GM23338 (cell line): ENCODE results near the gene SCNN1B. TPM values are rescaled to one million over a fixed set of nuclear protein-coding genes. Genes with fewer than 3 reads are reported as not detected.

Source experiments
- ATAC-seq: fragments of 200-7000 bp; cut with Tn5 transposase; 3 replicates; pipeline ENCODE4 v1.9.1; 2020
- DNase-seq: peaks from one replicate; pipeline ENCODE4 v3.0.0-alpha.2; 2015; ENCODE audit warnings: low spot score
- H2AFZ ChIP-seq: fragments of 200-600 bp; sonication (generic); 2 replicates; pipeline ENCODE4 v1.8.0; 2016; ENCODE audit warnings: antibody characterized with exemption, mild to moderate bottlenecking, moderate library complexity
- H3F3A ChIP-seq: fragments of 200-600 bp; sonication (generic); replicated peaks from 2 replicates; pipeline ENCODE4 v1.8.0; 2017; ENCODE audit warnings: antibody characterized with exemption, mixed run types, low read depth
- H3K27ac ChIP-seq: fragments of 200-600 bp; sonication (generic); 2 replicates; pipeline ENCODE4 v1.6.1; 2016; ENCODE audit warnings: low read depth
- H3K27me3 ChIP-seq: fragments of 200-600 bp; sonication (generic); 2 replicates; pipeline ENCODE4 v1.8.0; 2016; ENCODE audit warnings: mild to moderate bottlenecking, mixed run types, moderate library complexity; ENCODE audit not compliant: insufficient read depth
- H3K36me3 ChIP-seq: fragments of 200-600 bp; sonication (generic); 2 replicates; pipeline ENCODE4 v1.8.0; 2016; ENCODE audit warnings: mild to moderate bottlenecking; ENCODE audit not compliant: insufficient read depth
- H3K4me1 ChIP-seq: fragments of 200-600 bp; sonication (generic); 2 replicates; pipeline ENCODE4 v1.8.0; 2016; ENCODE audit warnings: mild to moderate bottlenecking, moderate library complexity; ENCODE audit not compliant: insufficient read depth
- H3K4me2 ChIP-seq: fragments of 200-600 bp; sonication (generic); 2 replicates; pipeline ENCODE4 v1.7.1; 2017; ENCODE audit warnings: mixed run types
- H3K4me3 ChIP-seq: fragments of 200-600 bp; sonication (generic); 2 replicates; pipeline ENCODE4 v1.6.1; 2016; ENCODE audit warnings: mixed run types
- H3K79me2 ChIP-seq: fragments of 200-600 bp; sonication (generic); replicated peaks from 2 replicates; pipeline ENCODE4 v1.8.0; 2017; ENCODE audit warnings: mild to moderate bottlenecking; ENCODE audit not compliant: insufficient read depth
- H3K9me2 ChIP-seq: fragments of 200-600 bp; sonication (generic); 2 replicates; pipeline ENCODE4 v1.8.0; 2017; ENCODE audit not compliant: insufficient read depth
- H4K20me1 ChIP-seq: fragments of 200-600 bp; sonication (generic); replicated peaks from 2 replicates; pipeline ENCODE4 v1.8.0; 2017; ENCODE audit warnings: mild to moderate bottlenecking; ENCODE audit not compliant: insufficient read depth
- H3K27ac Mint-ChIP-seq: 2 replicates; pipeline ENCODE4 v1.8.0; 2020; ENCODE audit warnings: inconsistent platforms, mild to moderate bottlenecking, moderate library complexity, mixed read lengths
- H3K27me3 Mint-ChIP-seq: 3 replicates; pipeline ENCODE4 v1.8.0; 2022; ENCODE audit warnings: low read depth, mild to moderate bottlenecking, moderate library complexity, mixed read lengths, inconsistent platforms; ENCODE audit not compliant: insufficient read depth, poor library complexity
- H3K36me3 Mint-ChIP-seq: 3 replicates; pipeline ENCODE4 v1.8.0; 2021; ENCODE audit warnings: low read depth, mild to moderate bottlenecking, inconsistent platforms, moderate library complexity, mixed read lengths
- H3K4me1 Mint-ChIP-seq: 3 replicates; pipeline ENCODE4 v1.8.0; 2020; ENCODE audit warnings: mild to moderate bottlenecking, inconsistent platforms, mixed read lengths
- H3K4me3 Mint-ChIP-seq: 3 replicates; pipeline ENCODE4 v1.8.0; 2021; ENCODE audit warnings: moderate library complexity, mild to moderate bottlenecking, inconsistent platforms, mixed read lengths
- H3K9me3 Mint-ChIP-seq: 3 replicates; pipeline ENCODE4 v1.8.0; 2020; ENCODE audit warnings: moderate library complexity, mild to moderate bottlenecking, inconsistent platforms, mixed read lengths
- CREB1 ChIP-seq: fragments of 250-450 bp; sonication (Bioruptor Pico); IDR thresholded peaks from 2 replicates; pipeline ENCODE4 v1.5.0; 2020; ENCODE audit warnings: low read depth, mild to moderate bottlenecking, moderate library complexity
- CTCF ChIP-seq, 2 experiments: fragments of 200-600 bp in 1 of 2; sonication (generic) in 1 of 2; conservative IDR thresholded peaks; 2 replicates each; pipeline versions ENCODE4 v1.5.1 to v1.6.1; 2016 to 2017; ENCODE audit warnings: antibody characterized with exemption in 2 of 2, low read depth in 2 of 2, mild to moderate bottlenecking in 2 of 2, moderate library complexity in 1 of 2
- ETS1 ChIP-seq: IDR thresholded peaks from 2 replicates; pipeline ENCODE4 v1.6.1; 2016; ENCODE audit warnings: antibody characterized with exemption
- EZH2 ChIP-seq: fragments of 200-600 bp; sonication (generic); IDR thresholded peaks from one replicate; pipeline ENCODE4 v1.8.0; 2017; ENCODE audit warnings: antibody characterized with exemption, mild to moderate bottlenecking, low read depth; ENCODE audit not compliant: unreplicated experiment
- EZH2phosphoT487 ChIP-seq: fragments of 200-600 bp; sonication (generic); IDR thresholded peaks from one replicate; pipeline ENCODE4 v1.8.1; 2018; ENCODE audit warnings: antibody characterized with exemption; ENCODE audit not compliant: unreplicated experiment
- JUNB ChIP-seq: IDR thresholded peaks from one replicate; pipeline ENCODE4 v1.6.1; 2016; ENCODE audit warnings: antibody characterized with exemption; ENCODE audit not compliant: unreplicated experiment
- NANOG ChIP-seq: IDR thresholded peaks from 2 replicates; pipeline ENCODE4 v1.6.1; 2016; ENCODE audit warnings: antibody characterized with exemption, borderline replicate concordance
- POLR2AphosphoS5 ChIP-seq: IDR thresholded peaks from 2 replicates; pipeline ENCODE4 v1.6.1; 2016; ENCODE audit warnings: antibody characterized with exemption, low read depth
- REST ChIP-seq: IDR thresholded peaks from one replicate; pipeline ENCODE4 v1.6.1; 2018; ENCODE audit warnings: antibody characterized with exemption; ENCODE audit not compliant: unreplicated experiment
- STAT1 ChIP-seq: IDR thresholded peaks from one replicate; pipeline ENCODE4 v1.6.1; 2016; ENCODE audit warnings: antibody characterized with exemption; ENCODE audit not compliant: unreplicated experiment
- ZNF114 ChIP-seq: fragments of 250-450 bp; sonication (Bioruptor Pico); IDR thresholded peaks from 2 replicates; pipeline ENCODE4 v1.5.0; 2020; ENCODE audit warnings: mild to moderate bottlenecking, moderate library complexity
- ZNF331 ChIP-seq: fragments of 250-450 bp; sonication (Bioruptor Pico); IDR thresholded peaks from 2 replicates; pipeline ENCODE4 v1.5.0; 2020; ENCODE audit warnings: low read depth, mild to moderate bottlenecking, moderate library complexity
- polyA plus RNA-seq: library from polyadenylated mRNA; unstranded; fragments of >200 nt; fragmentation: Nextera tagmentation; extraction: Ambion mirVana; gene quantifications from 2 replicates; pipeline ENCODE4 v1.2.1, GENCODE V29; 2016
- total RNA-seq: library from RNA; depleted of rRNA; stranded (reverse); fragments of >200 nt; shearing (Covaris generic); gene quantifications from 2 replicates; pipeline ENCODE4 v1.2.3, GENCODE V29; 2014
- TF ChIP-seq, protein P1 (sequence below): fragments of 250-450 bp; sonication (Bioruptor Pico); IDR thresholded peaks from 2 replicates; pipeline ENCODE4 v1.5.0; 2020; ENCODE audit warnings: mild to moderate bottlenecking, moderate library complexity

SCNN1B gene
- total and polyA plus RNA-seq, 2 experiments from 2014 or later = 0.78 to 1.1 TPM

DNA sequence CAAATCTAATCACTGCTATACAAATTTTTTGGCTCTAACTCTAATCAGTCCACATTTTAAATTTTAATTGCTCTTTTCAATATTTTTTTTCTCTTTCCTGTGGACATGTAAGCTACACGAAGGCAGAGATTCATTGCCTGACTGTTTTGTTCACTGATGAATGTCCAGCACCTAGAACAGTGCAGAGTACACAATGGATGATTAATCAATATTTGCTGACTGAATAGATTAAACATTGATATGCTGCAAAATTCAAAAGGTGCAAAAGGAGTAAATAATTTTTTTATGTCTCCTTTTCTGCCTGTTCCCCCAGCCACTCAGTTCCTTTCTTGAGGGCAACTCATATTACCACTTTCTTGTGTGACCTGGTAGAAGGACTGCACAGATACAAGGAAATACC lies 32.8 kb downstream of the SCNN1B start:
- Histone ChIP-seq H3K79me2 (no peaks in the 10 kb centered on the region), H2AFZ (no peak overlapping the region), H3K9me2 (no peaks in the 10 kb centered on the region), H3K27ac (no peak overlapping the region), H3F3A (no peaks in the 10 kb centered on the region), H3K27me3 (no peaks in the 10 kb centered on the region), H3K36me3 (no peaks in the 10 kb centered on the region), H3K4me2 (no peak overlapping the region), H4K20me1 (no peaks in the 10 kb centered on the region), H3K4me1 (no peaks in the 10 kb centered on the region), H3K4me3 (no peak overlapping the region)
- ATAC-seq (no peak), DNase-seq (no peak)
- H3K9me3 Mint-ChIP-seq = no peaks in the 10 kb centered on the region
- H3K27me3 Mint-ChIP-seq = peaks cover 8% of the 10 kb centered on the region
- no peaks in the 10 kb centered on the region for H3K4me1 Mint-ChIP-seq
- no peak overlapping the region for H3K27ac Mint-ChIP-seq
- H3K36me3 Mint-ChIP-seq = no peaks in the 10 kb centered on the region
- TF ChIP-seq EZH2phosphoT487 (no peak), CREB1 (CRISPR knock-in tag) (no peak), ZNF114 (CRISPR knock-in tag) (no peak), STAT1 (no peak), ZNF331 (CRISPR knock-in tag) (no peak), EZH2 (no peak), POLR2AphosphoS5 (no peak), NANOG (no peak), CTCF (conservative IDR thresholded peaks at IDR 0.05; ENCODE audit: low read depth in 2 of 2) (no peak), JUNB (no peak), ETS1 (no peak), REST (no peak)
- TF ChIP-seq, protein P1, sequence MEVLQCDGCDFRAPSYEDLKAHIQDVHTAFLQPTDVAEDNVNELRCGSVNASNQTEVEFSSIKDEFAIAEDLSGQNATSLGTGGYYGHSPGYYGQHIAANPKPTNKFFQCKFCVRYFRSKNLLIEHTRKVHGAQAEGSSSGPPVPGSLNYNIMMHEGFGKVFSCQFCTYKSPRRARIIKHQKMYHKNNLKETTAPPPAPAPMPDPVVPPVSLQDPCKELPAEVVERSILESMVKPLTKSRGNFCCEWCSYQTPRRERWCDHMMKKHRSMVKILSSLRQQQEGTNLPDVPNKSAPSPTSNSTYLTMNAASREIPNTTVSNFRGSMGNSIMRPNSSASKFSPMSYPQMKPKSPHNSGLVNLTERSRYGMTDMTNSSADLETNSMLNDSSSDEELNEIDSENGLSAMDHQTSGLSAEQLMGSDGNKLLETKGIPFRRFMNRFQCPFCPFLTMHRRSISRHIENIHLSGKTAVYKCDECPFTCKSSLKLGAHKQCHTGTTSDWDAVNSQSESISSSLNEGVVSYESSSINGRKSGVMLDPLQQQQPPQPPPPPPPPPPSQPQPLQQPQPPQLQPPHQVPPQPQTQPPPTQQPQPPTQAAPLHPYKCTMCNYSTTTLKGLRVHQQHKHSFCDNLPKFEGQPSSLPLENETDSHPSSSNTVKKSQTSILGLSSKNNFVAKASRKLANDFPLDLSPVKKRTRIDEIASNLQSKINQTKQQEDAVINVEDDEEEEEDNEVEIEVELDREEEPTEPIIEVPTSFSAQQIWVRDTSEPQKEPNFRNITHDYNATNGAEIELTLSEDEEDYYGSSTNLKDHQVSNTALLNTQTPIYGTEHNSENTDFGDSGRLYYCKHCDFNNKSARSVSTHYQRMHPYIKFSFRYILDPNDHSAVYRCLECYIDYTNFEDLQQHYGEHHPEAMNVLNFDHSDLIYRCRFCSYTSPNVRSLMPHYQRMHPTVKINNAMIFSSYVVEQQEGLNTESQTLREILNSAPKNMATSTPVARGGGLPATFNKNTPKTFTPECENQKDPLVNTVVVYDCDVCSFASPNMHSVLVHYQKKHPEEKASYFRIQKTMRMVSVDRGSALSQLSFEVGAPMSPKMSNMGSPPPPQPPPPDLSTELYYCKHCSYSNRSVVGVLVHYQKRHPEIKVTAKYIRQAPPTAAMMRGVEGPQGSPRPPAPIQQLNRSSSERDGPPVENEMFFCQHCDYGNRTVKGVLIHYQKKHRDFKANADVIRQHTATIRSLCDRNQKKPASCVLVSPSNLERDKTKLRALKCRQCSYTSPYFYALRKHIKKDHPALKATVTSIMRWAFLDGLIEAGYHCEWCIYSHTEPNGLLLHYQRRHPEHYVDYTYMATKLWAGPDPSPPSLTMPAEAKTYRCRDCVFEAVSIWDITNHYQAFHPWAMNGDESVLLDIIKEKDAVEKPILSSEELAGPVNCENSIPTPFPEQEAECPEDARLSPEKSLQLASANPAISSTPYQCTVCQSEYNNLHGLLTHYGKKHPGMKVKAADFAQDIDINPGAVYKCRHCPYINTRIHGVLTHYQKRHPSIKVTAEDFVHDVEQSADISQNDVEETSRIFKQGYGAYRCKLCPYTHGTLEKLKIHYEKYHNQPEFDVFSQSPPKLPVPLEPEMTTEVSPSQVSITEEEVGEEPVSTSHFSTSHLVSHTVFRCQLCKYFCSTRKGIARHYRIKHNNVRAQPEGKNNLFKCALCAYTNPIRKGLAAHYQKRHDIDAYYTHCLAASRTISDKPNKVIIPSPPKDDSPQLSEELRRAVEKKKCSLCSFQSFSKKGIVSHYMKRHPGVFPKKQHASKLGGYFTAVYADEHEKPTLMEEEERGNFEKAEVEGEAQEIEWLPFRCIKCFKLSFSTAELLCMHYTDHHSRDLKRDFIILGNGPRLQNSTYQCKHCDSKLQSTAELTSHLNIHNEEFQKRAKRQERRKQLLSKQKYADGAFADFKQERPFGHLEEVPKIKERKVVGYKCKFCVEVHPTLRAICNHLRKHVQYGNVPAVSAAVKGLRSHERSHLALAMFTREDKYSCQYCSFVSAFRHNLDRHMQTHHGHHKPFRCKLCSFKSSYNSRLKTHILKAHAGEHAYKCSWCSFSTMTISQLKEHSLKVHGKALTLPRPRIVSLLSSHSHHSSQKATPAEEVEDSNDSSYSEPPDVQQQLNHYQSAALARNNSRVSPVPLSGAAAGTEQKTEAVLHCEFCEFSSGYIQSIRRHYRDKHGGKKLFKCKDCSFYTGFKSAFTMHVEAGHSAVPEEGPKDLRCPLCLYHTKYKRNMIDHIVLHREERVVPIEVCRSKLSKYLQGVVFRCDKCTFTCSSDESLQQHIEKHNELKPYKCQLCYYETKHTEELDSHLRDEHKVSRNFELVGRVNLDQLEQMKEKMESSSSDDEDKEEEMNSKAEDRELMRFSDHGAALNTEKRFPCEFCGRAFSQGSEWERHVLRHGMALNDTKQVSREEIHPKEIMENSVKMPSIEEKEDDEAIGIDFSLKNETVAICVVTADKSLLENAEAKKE = no peak
- H3K4me3 Mint-ChIP-seq = no peak overlapping the region
